Neural cell (in vitro differentiated cells): Measurements from ENCODE around the gene OR52E2.

Experiments
- CTCF ChIP-seq: fragments of 450-650 bp; IDR thresholded peaks from 2 replicates; pipeline ENCODE4 v1.5.1; 2014; ENCODE audit warnings: antibody characterized with exemption, mild to moderate bottlenecking, moderate library complexity; ENCODE audit not compliant: poor library complexity, severe bottlenecking
- EZH2 ChIP-seq: fragments of 200-600, 300-800 bp; shearing (Covaris generic), sonication (generic); IDR thresholded peaks from 2 replicates; pipeline ENCODE4 v1.6.1; 2014; ENCODE audit warnings: antibody characterized with exemption, low read length, borderline replicate concordance, mild to moderate bottlenecking; ENCODE audit not compliant: insufficient read depth, poor library complexity, severe bottlenecking
- MXI1 ChIP-seq: fragments of 450-650 bp; conservative IDR thresholded peaks from 2 replicates; pipeline ENCODE4 v1.6.1; 2014; ENCODE audit warnings: antibody characterized with exemption, mild to moderate bottlenecking; ENCODE audit not compliant: poor library complexity, severe bottlenecking
- REST ChIP-seq: IDR thresholded peaks from 2 replicates; pipeline ENCODE4 v1.6.1; 2012; ENCODE audit warnings: borderline replicate concordance

GRCh38 chr11:5040876-5041275 is 18.6 kb downstream of the OR52E2 start:
- TF ChIP-seq REST (no peak), CTCF (no peak), EZH2 (no peak), MXI1 (no peak)
